Right hindlimb (tissue), 1 donor: ENCODE measurements around the gene RPL3.

Experiments used
- DNase-seq: peaks from one replicate; pipeline ENCODE4 v3.0.0-alpha.2; 2018

The RPL3 gene

DNA sequence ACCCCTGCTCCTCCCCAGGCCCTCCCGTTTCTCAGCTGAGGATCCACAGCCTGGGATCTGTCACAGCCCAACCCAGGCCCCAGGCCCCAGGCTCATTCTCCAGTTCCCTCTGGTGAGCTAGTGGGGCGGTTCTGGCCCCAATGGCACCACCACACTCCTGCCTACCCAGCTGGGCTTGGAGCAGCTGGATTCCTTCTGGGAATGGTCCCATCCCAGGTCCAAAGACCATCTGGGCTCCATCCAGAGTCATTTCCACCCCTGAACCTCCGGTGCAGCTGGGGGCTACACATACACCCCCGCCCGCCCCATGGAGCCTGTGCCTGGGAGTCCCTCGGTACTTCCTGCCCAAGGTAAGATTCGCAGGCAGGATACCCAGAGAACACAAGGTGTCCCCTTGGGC is 39.2 kb downstream of the RPL3 start:
- DNase-seq: no peak

DNA sequence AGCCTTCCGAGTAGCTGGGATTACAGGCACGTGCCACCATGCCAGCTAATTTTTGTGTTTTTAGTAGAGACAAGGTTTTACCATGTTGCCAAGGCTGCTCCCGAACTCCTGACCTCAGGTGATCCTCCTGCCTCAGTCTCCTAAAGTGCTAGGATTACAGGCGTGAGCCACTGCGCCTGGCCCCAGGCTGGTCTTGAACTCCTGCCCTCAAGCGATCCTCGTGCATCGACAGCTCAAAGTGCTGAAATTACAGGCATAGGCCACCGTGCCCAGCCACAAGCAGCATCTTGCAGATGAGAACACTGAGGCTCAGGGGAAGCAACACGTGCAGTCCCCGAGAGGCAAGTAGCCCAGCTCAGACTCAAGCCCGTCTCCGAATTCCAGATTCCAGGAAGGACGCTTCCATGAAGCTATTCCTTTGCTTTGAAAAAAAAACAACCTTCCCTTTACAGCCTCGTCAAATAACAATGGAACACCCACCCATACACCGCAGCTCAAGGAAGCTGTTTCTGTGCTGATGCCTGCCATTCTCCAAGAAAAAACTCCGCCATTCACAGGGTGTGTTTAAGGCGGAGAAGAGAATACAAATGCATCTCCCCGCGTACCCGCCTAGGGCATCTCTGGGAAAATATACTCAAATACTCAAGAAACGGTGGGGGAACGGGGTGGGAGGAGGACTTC is 40.1 kb downstream of the RPL3 start:
- no peak for DNase-seq

DNA sequence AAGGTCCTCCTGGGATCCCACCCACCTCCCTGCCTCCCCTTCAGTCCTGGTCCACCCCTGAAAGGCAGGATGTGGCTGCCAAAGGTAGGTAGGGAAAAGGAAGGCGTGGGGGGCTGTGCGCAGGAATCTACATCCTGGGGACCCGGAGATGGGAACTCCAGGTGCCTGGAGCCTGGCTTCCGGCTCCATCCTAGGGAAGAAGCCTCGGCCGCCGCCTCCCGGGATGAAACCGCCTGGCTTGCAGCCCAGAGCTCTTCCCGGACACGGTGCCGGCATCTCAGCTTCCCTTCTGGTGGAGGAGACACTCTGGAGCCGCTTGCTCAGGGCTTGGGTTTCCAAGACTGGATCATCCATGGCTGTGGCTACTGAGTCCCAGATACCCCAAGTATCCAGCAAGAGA is 41.4 kb downstream of the RPL3 start:
- DNase-seq: peak; percentile 72

DNA sequence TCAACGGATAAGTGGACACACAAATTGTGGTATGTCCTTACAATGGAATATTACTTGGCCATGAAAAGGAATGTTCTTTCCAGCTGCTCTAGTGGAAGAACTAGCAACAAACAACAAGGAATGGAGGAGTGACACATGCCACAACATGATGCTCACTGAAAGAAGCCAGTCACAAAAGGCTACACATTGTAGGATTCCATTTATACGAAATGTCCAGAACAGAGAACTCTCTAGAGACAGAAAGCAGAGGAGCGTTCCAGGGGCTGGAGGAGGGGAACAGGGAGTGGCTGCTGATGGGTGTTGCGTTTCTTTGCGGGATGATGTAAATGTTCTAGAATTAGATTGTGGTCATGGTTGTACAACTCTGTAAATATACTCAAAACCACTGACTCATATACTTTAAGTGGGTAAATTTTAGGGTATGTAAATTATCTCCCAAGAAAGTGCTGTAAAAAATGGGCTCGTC is 42.2 kb downstream of the RPL3 start:
- DNase-seq: no peak

GRCh38 chr22:39276440-39277141 is 42.8 kb downstream of the RPL3 start:
- no peak for DNase-seq

- DNase-seq: no peak
Measured at GRCh38 chr22:39275814-39276439, 43.5 kb downstream of the RPL3 start.

- no peak for DNase-seq
Measured at GRCh38 chr22:39273950-39274887, 45.2 kb downstream of the RPL3 start.

DNA sequence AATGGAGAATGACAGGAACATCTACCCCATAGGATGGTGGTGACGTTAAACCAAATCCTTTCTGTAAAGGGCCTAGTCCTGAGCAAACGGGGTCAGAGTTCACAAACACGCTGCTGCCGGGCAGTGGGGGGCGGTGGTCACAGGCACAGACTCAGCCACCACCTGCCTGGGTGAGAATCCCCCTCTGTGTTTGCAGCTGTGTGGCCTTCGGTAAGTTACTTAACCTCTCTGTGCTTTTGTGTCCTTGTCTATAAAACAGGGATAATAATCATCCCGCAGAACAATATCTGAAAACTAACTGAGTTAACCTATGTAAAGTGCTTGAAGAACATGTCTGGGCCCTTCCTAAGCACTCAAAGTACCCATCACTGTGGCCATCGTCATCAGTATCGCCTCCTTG is 48.6 kb downstream of the RPL3 start:
- DNase-seq: no peak

DNA sequence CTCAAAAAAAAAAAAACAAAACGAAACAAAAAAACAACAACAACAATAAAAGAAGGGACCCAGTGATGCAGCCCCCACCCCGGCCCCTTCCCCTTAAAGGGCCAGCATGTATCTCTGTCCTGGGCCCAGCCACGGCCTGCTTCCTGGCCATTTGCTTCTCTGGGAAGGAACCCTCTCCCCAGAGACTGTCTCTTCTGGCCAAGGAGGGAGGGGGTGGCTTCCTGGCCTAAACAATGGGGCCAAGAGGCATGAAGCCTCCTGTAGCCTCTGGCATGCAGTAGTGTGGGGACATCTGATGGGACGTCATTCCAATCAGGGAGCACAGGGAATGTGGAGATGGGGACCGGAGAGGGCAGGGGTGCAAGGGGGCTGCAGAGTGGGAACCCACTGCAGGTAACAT is 49.1 kb downstream of the RPL3 start:
- DNase-seq: no peak

GRCh38 chr22:39269095-39269790 is 50.2 kb downstream of the RPL3 start:
- DNase-seq: no peak

DNA sequence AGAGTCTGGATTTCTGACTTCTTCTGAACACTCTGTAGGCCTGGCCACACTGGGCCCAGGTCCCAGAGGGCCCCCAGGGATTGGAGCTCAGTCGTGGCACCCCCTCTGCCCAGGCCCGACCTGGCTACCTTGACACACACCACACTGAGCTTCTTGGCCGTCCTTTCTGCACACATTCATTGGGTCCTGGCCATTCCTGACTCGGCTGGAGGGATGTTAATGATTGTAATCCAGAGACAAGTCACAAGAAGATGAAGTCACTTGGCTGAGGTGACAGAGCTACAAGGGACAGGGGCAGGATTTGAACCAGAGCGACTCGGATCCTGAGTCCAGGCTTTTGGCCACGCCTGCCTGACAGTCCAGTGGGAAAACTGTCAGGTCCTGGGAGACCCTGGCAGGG is 50.8 kb downstream of the RPL3 start:
- DNase-seq: no peak

GRCh38 chr22:39267974-39268373 is 51.4 kb downstream of the RPL3 start:
- DNase-seq: no peak

GRCh38 chr22:39266398-39267030 is 52.9 kb downstream of the RPL3 start:
- DNase-seq: no peak

DNA sequence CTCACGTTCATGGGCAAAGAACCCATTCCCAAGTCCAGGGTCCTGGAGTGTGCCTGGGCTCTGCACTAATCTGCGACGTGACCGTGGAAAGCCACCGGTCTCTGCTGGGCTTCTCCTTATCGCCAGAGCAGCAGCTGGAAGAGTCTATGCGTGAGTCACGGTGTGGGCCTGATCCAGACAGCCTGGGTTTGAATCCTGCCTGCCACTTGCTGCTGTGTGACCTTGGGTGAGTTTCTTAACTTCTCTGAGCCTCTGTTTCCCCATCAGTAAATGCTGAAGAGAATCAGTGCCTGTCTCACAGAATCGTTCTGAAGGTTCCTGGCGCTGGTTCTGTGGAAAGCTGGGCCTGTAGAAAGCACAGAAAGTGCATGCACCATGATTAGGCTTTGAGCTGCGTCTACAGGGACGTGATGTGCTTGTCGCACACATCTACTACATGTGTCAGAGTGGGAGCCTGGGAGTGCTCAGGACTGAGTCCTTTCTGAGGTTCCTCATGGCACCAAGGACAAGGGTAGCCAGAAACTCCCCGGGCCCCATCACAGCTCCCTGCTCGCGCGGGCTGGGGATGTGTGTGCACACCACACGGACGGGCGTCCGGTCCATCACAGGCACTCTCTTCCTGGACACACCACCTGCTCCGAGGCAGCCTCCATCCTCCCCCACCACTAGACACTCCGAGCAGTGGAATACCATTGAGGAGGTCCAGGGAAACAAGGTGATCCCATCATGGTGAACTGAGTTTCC is 54.1 kb downstream of the RPL3 start:
- no peak for DNase-seq

GRCh38 chr22:39264349-39265038 is 54.9 kb downstream of the RPL3 start:
- DNase-seq: no peak

- no peak for DNase-seq
Measured at GRCh38 chr22:39263626-39264348, 55.6 kb downstream of the RPL3 start.
